Superior temporal gyrus (tissue), 1 donor: ENCODE measurements around the gene FGG.

Experiments
- DNase-seq: peaks from one replicate; pipeline ENCODE4 v3.0.0-alpha.2; 2016; ENCODE audit errors: extremely low spot score

Gene FGG

GRCh38 chr4:154586296-154587033 is 26.0 kb downstream of the FGG start:
- no peak for DNase-seq

- DNase-seq, result no peak
These were observed 27.0 kb downstream of the FGG start for GRCh38 chr4:154585369-154586018.

GRCh38 chr4:154584259-154584658 is 28.2 kb downstream of the FGG start:
- DNase-seq, result no peak

- DNase-seq, result no peak
These were observed 28.8 kb downstream of the FGG start for GRCh38 chr4:154583677-154584076.

- no peak for DNase-seq
These were observed 29.2 kb downstream of the FGG start for GRCh38 chr4:154583230-154583629.

GRCh38 chr4:154582723-154583122 is 29.7 kb downstream of the FGG start:
- no peak for DNase-seq

GRCh38 chr4:154579927-154580326 is 32.5 kb downstream of the FGG start:
- no peak for DNase-seq

GRCh38 chr4:154578919-154579318 is 33.5 kb downstream of the FGG start:
- DNase-seq, result no peak

- no peak for DNase-seq
These were observed 35.1 kb downstream of the FGG start for GRCh38 chr4:154577324-154577723.

GRCh38 chr4:154574311-154574710 is 38.1 kb downstream of the FGG start:
- no peak for DNase-seq

- no peak for DNase-seq
These were observed 39.1 kb downstream of the FGG start for GRCh38 chr4:154573190-154573870.

- no peak for DNase-seq
These were observed 42.9 kb downstream of the FGG start for GRCh38 chr4:154569584-154569983.

- no peak for DNase-seq
These were observed 43.4 kb downstream of the FGG start for GRCh38 chr4:154569028-154569427.

GRCh38 chr4:154566639-154567204 is 45.7 kb downstream of the FGG start:
- DNase-seq, result no peak

GRCh38 chr4:154565704-154566103 is 46.8 kb downstream of the FGG start:
- no peak for DNase-seq

- no peak for DNase-seq
These were observed 48.1 kb downstream of the FGG start for GRCh38 chr4:154564311-154564710.

GRCh38 chr4:154562697-154563254 is 49.7 kb downstream of the FGG start, which contains the start of gene FGB:
Gene FGB, plus strand, starts transcription at chr4:154563011. Its CDS starts 8 bp downstream, at chr4:154563019.
- no peak for DNase-seq

GRCh38 chr4:154560824-154561231 is 51.6 kb downstream of the FGG start:
- DNase-seq, result no peak

GRCh38 chr4:154560419-154560801 is 52.0 kb downstream of the FGG start:
- DNase-seq, result no peak

- DNase-seq, result peak; percentile 67
These were observed 52.7 kb downstream of the FGG start for GRCh38 chr4:154559494-154560418.

GRCh38 chr4:154559141-154559493 is 53.3 kb downstream of the FGG start:
- no peak for DNase-seq
